H1 (cell line): ENCODE results near the gene FAM162A. TPM values are rescaled to one million over a fixed set of nuclear protein-coding genes. Genes with fewer than 3 reads are reported as not detected.
A peak's percentile ranks its signal among the peaks of the same experiment; 100 is the strongest.

Experiments used
- BCL11A ChIP-seq, 2 experiments: IDR thresholded peaks; one replicate each; pipeline ENCODE4 v1.6.1; 2011; ENCODE audit warnings: low read depth in 2 of 2, low read length in 2 of 2, mild to moderate bottlenecking in 2 of 2
- CBX8 ChIP-seq: fragments of 300-800, 300-1000 bp; sonication (generic); IDR thresholded peaks from 2 replicates; pipeline ENCODE4 v1.7.1; 2016; ENCODE audit warnings: low read depth, low read length, borderline replicate concordance
- CEBPB ChIP-seq: IDR thresholded peaks from 2 replicates; pipeline ENCODE4 v1.6.1; 2012; ENCODE audit warnings: low read depth, low read length
- CTBP2 ChIP-seq: IDR thresholded peaks from 2 replicates; pipeline ENCODE4 v1.7.0; 2011; ENCODE audit warnings: borderline replicate concordance, mild to moderate bottlenecking, moderate library complexity, mixed read lengths, low read length; ENCODE audit not compliant: insufficient read depth, insufficient read length
- EP300 ChIP-seq, 2 experiments: IDR thresholded peaks; 1 replicate in 1 of 2; 2 replicates in 1 of 2; pipeline ENCODE4 v1.6.1; 2011 to 2012; ENCODE audit warnings: low read depth in 2 of 2, low read length in 2 of 2, mild to moderate bottlenecking in 2 of 2, borderline replicate concordance in 1 of 2, inconsistent platforms in 1 of 2, moderate library complexity in 1 of 2
- GABPA ChIP-seq: IDR thresholded peaks from 2 replicates; pipeline ENCODE4 v1.6.1; 2011; ENCODE audit warnings: mild to moderate bottlenecking, low read length, moderate library complexity, borderline replicate concordance; ENCODE audit not compliant: insufficient read depth
- KDM5A ChIP-seq: fragments of 200-600 bp; IDR thresholded peaks from 2 replicates; pipeline ENCODE4 v1.7.1; 2012; ENCODE audit warnings: mild to moderate bottlenecking, low read length, inconsistent platforms, mixed read lengths
- MAFK ChIP-seq: IDR thresholded peaks from 2 replicates; pipeline ENCODE4 v1.6.1; 2012; ENCODE audit warnings: low read depth, mild to moderate bottlenecking, improper control_type of control experiment, low read length
- RFX5 ChIP-seq: IDR thresholded peaks from 2 replicates; pipeline ENCODE4 v1.6.1; 2011; ENCODE audit warnings: low read depth, low read length, improper control_type of control experiment, borderline replicate concordance
- SAP30 ChIP-seq: fragments of 300-600 bp; sonication (generic); IDR thresholded peaks from 2 replicates; pipeline ENCODE4 v1.7.1; 2012; ENCODE audit warnings: low read length, moderate library complexity, mild to moderate bottlenecking, inconsistent platforms; ENCODE audit not compliant: insufficient read depth, insufficient replicate concordance
- SP4 ChIP-seq: IDR thresholded peaks from 2 replicates; pipeline ENCODE4 v1.6.1; 2012; ENCODE audit warnings: low read length, inconsistent platforms
- TAF1 ChIP-seq: IDR thresholded peaks from 2 replicates; pipeline ENCODE4 v1.6.1; 2011; ENCODE audit warnings: mild to moderate bottlenecking, low read depth, low read length
- polyA plus RNA-seq, 7 experiments: library from polyadenylated mRNA; depleted of rRNA in 3 of 7; stranded (reverse) in 5 of 7; unstranded in 2 of 7; fragments of >200 nt in 5 of 7; fragments of 200-250 nt in 2 of 7; gene quantifications; 1 replicate in 5 of 7; 2 replicates in 1 of 7; 4 replicates in 1 of 7; pipeline versions ENCODE4 v1.2.1 to v1.2.3, GENCODE V29; 2011 to 2013; ENCODE audit warnings: missing spikeins in 2 of 7, mixed read lengths in 2 of 7
- total RNA-seq: library from RNA; stranded (reverse); fragmentation: NEBNext Ultra II Directional; extraction: Animal tissue kit (Norgen Biotek cat#: 25700); gene quantifications from 2 replicates; pipeline ENCODE4 v1.2.1, GENCODE V29; 2021
- TF ChIP-seq, protein P1 (sequence below): IDR thresholded peaks from 2 replicates; pipeline ENCODE4 v1.6.1; 2012; ENCODE audit warnings: low read length, inconsistent platforms
- TF ChIP-seq, protein P2 (sequence below), 3 experiments: IDR thresholded peaks; 1 replicate in 2 of 3; 2 replicates in 1 of 3; pipeline versions ENCODE4 v1.5.1 to v1.6.1; 2011; ENCODE audit warnings: low read length in 3 of 3, mild to moderate bottlenecking in 3 of 3, inconsistent platforms in 2 of 3, low read depth in 1 of 3, moderate library complexity in 1 of 3; ENCODE audit not compliant: insufficient read depth in 1 of 3; ENCODE audit errors: control extremely low read depth in 1 of 3
- TF ChIP-seq, protein P3 (sequence below): IDR thresholded peaks from 2 replicates; pipeline ENCODE4 v1.6.1; 2011; ENCODE audit warnings: low read length, improper control_type of control experiment

Gene FAM162A
- total and polyA plus RNA-seq, 2 of the 8 experiments (the other 6 are each of a cell fraction or from before 2014, with no cell fraction given), result 38.2 to 59.7 TPM

DNA sequence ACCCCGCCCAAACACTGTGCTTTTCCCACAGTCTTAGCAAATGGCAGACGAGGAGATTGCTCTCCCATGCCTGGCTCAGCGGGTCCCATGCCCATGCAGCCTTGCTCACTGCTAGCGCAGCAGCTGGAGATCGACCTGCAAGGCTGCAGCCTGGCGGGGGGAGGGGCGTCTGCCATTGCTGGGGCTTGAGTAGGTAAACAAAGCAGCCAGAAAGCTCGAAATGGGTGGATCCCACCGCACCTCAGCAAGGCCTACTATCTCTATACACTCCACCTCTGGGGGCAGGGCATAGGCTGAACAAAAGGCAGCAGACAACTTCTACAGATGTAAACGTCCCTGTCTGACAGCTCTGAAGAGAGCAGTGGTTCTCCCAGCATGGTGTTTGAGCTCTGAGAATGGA, 59.1 kb downstream of the FAM162A start (continued):
- no peak for TF ChIP-seq SAP30
- no peak for TF ChIP-seq MAFK
- no peak; a peak in 1 of 3 replicates for TF ChIP-seq EP300 (IDR thresholded peaks at IDR 0.05; ENCODE audit: borderline replicate concordance in 1 of 2, low read depth in 2 of 2, low read length in 2 of 2)
- no peak for TF ChIP-seq CBX8
- TF ChIP-seq TAF1, result 0 out of 2 replicates have a peak, but pooled peaks have one; percentile 10
- TF ChIP-seq, protein P1, sequence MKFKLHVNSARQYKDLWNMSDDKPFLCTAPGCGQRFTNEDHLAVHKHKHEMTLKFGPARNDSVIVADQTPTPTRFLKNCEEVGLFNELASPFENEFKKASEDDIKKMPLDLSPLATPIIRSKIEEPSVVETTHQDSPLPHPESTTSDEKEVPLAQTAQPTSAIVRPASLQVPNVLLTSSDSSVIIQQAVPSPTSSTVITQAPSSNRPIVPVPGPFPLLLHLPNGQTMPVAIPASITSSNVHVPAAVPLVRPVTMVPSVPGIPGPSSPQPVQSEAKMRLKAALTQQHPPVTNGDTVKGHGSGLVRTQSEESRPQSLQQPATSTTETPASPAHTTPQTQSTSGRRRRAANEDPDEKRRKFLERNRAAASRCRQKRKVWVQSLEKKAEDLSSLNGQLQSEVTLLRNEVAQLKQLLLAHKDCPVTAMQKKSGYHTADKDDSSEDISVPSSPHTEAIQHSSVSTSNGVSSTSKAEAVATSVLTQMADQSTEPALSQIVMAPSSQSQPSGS, result no peak
- TF ChIP-seq GABPA, result no peak
- TF ChIP-seq SP4, result no peak
- TF ChIP-seq BCL11A (IDR thresholded peaks at IDR 0.05; ENCODE audit: low read depth in 2 of 2, low read length in 2 of 2), result no peak
- TF ChIP-seq CEBPB, result no peak
- TF ChIP-seq KDM5A, result no peak
- TF ChIP-seq, protein P2, sequence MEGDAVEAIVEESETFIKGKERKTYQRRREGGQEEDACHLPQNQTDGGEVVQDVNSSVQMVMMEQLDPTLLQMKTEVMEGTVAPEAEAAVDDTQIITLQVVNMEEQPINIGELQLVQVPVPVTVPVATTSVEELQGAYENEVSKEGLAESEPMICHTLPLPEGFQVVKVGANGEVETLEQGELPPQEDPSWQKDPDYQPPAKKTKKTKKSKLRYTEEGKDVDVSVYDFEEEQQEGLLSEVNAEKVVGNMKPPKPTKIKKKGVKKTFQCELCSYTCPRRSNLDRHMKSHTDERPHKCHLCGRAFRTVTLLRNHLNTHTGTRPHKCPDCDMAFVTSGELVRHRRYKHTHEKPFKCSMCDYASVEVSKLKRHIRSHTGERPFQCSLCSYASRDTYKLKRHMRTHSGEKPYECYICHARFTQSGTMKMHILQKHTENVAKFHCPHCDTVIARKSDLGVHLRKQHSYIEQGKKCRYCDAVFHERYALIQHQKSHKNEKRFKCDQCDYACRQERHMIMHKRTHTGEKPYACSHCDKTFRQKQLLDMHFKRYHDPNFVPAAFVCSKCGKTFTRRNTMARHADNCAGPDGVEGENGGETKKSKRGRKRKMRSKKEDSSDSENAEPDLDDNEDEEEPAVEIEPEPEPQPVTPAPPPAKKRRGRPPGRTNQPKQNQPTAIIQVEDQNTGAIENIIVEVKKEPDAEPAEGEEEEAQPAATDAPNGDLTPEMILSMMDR (IDR thresholded peaks at IDR 0.05; ENCODE audit: control extremely low read depth in 1 of 3, insufficient read depth in 1 of 3, low read depth in 1 of 3, low read length in 3 of 3), result no peak
- no peak for TF ChIP-seq CTBP2
- no peak for TF ChIP-seq RFX5
- TF ChIP-seq, protein P3, sequence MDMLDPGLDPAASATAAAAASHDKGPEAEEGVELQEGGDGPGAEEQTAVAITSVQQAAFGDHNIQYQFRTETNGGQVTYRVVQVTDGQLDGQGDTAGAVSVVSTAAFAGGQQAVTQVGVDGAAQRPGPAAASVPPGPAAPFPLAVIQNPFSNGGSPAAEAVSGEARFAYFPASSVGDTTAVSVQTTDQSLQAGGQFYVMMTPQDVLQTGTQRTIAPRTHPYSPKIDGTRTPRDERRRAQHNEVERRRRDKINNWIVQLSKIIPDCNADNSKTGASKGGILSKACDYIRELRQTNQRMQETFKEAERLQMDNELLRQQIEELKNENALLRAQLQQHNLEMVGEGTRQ, result no peak
